Chondrocyte (in vitro differentiated cells): Measurements from ENCODE around the gene GAL3ST2. TPM values are rescaled to one million over a fixed set of nuclear protein-coding genes. Genes with fewer than 3 reads are reported as not detected.
"Not testable (repeated sequence)": the region's sequence is repeated elsewhere in the genome, so short reads cannot be mapped to it uniquely, and the experiment has no call there.

Experiments used
- DNase-seq: peaks from one replicate; pipeline ENCODE4 v3.0.0; 2021; ENCODE audit warnings: mixed read lengths, low spot score
- H3K27ac Mint-ChIP-seq: one replicate; pipeline ENCODE4 v1.8.0; 2021; ENCODE audit warnings: mild to moderate bottlenecking, moderate library complexity, mixed read lengths; ENCODE audit not compliant: unreplicated experiment
- H3K27me3 Mint-ChIP-seq: 2 replicates; pipeline ENCODE4 v1.8.0; 2021; ENCODE audit warnings: low read depth, mixed read lengths
- H3K36me3 Mint-ChIP-seq: 2 replicates; pipeline ENCODE4 v1.8.0; 2021; ENCODE audit warnings: low read depth, mixed read lengths
- H3K4me1 Mint-ChIP-seq: 2 replicates; pipeline ENCODE4 v1.8.0; 2021; ENCODE audit warnings: low read depth, mild to moderate bottlenecking, mixed read lengths
- H3K4me3 Mint-ChIP-seq: one replicate; pipeline ENCODE4 v1.8.0; 2021; ENCODE audit warnings: mild to moderate bottlenecking, moderate library complexity, mixed read lengths; ENCODE audit not compliant: unreplicated experiment
- H3K9me3 Mint-ChIP-seq: 2 replicates; pipeline ENCODE4 v1.8.0; 2021; ENCODE audit warnings: low read depth, mixed read lengths
- CTCF ChIP-seq: fragments of 200-600 bp; sonication (generic); IDR thresholded peaks from 2 replicates; pipeline ENCODE4 v1.5.0; 2021; ENCODE audit warnings: antibody characterized with exemption, mild to moderate bottlenecking, moderate library complexity
- total RNA-seq: library from RNA; stranded (reverse); gene quantifications from 3 replicates; pipeline ENCODE4 v1.2.1, GENCODE V29; 2021

The GAL3ST2 gene
- total RNA-seq, 1 donor from 2014 or later: 0.52 TPM

- Mint-ChIP-seq H3K4me1 (no peaks in the 10 kb centered on the region), H3K27ac (no peak overlapping the region), H3K36me3 (peaks cover 17% of the 10 kb centered on the region), H3K9me3 (no peaks in the 10 kb centered on the region), H3K27me3 (no peaks in the 10 kb centered on the region), H3K4me3 (no peak overlapping the region)
- TF ChIP-seq CTCF: no peak
- DNase-seq: no peak
These were observed 23.1 kb upstream of the GAL3ST2 start for GRCh38 chr2:241753493-241753892.

GRCh38 chr2:241754042-241754441 is 22.6 kb upstream of the GAL3ST2 start:
- H3K27me3 Mint-ChIP-seq: no peaks in the 10 kb centered on the region
- H3K9me3 Mint-ChIP-seq: no peaks in the 10 kb centered on the region
- DNase-seq: no peak
- H3K27ac Mint-ChIP-seq: no peak overlapping the region
- no peak overlapping the region for H3K4me3 Mint-ChIP-seq
- no peak for TF ChIP-seq CTCF
- H3K4me1 Mint-ChIP-seq: no peaks in the 10 kb centered on the region
- H3K36me3 Mint-ChIP-seq: peaks cover 13% of the 10 kb centered on the region

GRCh38 chr2:241755166-241755565 is 21.5 kb upstream of the GAL3ST2 start:
- no peaks in the 10 kb centered on the region for H3K4me1 Mint-ChIP-seq
- no peak overlapping the region for H3K27ac Mint-ChIP-seq
- no peak overlapping the region for H3K4me3 Mint-ChIP-seq
- H3K36me3 Mint-ChIP-seq: peaks cover 14% of the 10 kb centered on the region
- no peak for DNase-seq
- no peaks in the 10 kb centered on the region for H3K9me3 Mint-ChIP-seq
- no peaks in the 10 kb centered on the region for H3K27me3 Mint-ChIP-seq
- no peak for TF ChIP-seq CTCF

GRCh38 chr2:241755777-241756176 is 20.8 kb upstream of the GAL3ST2 start:
- Mint-ChIP-seq H3K4me3 (no peak overlapping the region), H3K27me3 (no peaks in the 10 kb centered on the region), H3K9me3 (peaks cover 1% of the 10 kb centered on the region), H3K27ac (no peak overlapping the region), H3K4me1 (peaks cover 2% of the 10 kb centered on the region), H3K36me3 (peaks cover 16% of the 10 kb centered on the region)
- DNase-seq: no peak
- TF ChIP-seq CTCF: no peak

GRCh38 chr2:241759067-241759807 is 17.4 kb upstream of the GAL3ST2 start:
- Mint-ChIP-seq H3K4me1 (peaks cover 3% of the 10 kb centered on the region), H3K4me3 (no peak overlapping the region), H3K36me3 (peaks cover 22% of the 10 kb centered on the region), H3K9me3 (peaks cover 3% of the 10 kb centered on the region), H3K27ac (no peak overlapping the region), H3K27me3 (no peaks in the 10 kb centered on the region)
- no peak for TF ChIP-seq CTCF
- no peak for DNase-seq

GRCh38 chr2:241759893-241760292 is 16.7 kb upstream of the GAL3ST2 start:
- H3K36me3 Mint-ChIP-seq: peaks cover 21% of the 10 kb centered on the region
- not testable (repeated sequence) for H3K27me3 Mint-ChIP-seq, H3K4me3 Mint-ChIP-seq, H3K27ac Mint-ChIP-seq, H3K4me1 Mint-ChIP-seq, H3K9me3 Mint-ChIP-seq
- peak; percentile 29 for DNase-seq
